ENCODE data around the gene UBE2U.

DNA sequence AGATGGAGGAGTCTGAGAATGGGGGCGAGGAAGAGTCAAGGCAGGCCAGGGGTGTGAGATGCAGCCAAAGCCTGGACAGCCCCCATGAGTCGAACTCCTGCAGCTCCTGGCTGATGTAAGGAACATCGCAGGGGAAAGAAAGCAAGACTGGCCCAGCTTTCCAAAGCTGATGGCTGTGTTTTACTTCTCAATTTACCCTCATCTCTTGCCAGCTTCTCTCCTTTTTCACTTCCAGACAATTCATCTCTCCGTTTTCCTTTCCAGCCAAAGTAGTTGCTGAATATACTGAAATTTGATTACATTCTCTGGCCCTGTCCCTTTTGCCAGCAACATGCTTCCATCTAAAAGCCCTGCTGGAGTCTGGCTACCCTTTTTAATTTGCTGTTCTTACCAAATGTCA is 40.0 kb upstream of the UBE2U start:
- TF ChIP-seq, protein P1, sequence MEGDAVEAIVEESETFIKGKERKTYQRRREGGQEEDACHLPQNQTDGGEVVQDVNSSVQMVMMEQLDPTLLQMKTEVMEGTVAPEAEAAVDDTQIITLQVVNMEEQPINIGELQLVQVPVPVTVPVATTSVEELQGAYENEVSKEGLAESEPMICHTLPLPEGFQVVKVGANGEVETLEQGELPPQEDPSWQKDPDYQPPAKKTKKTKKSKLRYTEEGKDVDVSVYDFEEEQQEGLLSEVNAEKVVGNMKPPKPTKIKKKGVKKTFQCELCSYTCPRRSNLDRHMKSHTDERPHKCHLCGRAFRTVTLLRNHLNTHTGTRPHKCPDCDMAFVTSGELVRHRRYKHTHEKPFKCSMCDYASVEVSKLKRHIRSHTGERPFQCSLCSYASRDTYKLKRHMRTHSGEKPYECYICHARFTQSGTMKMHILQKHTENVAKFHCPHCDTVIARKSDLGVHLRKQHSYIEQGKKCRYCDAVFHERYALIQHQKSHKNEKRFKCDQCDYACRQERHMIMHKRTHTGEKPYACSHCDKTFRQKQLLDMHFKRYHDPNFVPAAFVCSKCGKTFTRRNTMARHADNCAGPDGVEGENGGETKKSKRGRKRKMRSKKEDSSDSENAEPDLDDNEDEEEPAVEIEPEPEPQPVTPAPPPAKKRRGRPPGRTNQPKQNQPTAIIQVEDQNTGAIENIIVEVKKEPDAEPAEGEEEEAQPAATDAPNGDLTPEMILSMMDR (IDR thresholded peaks at IDR 0.05; ENCODE audit: low read depth, low read length, poor library complexity, severe bottlenecking) = no peak
- no peak for TF ChIP-seq EZH2phosphoT487 (IDR thresholded peaks at IDR 0.05; ENCODE audit: borderline replicate concordance, low read length)
